HCT116 (cell line): ENCODE results near the gene ZNF519. TPM values are rescaled to one million over a fixed set of nuclear protein-coding genes. Genes with fewer than 3 reads are reported as not detected.

Experiments used
- ATAC-seq: fragments of 200-7000 bp; cut with Tn5 transposase; 2 replicates; pipeline ENCODE4 v1.9.1; 2020; ENCODE audit warnings: mild to moderate bottlenecking, moderate library complexity
- BruUV-seq: library from RNA; stranded (reverse); fragments of 400-500 nt; replicated peaks from 2 replicates; lab custom pipeline; 2021; lab: Mats Ljungman, UMichigan
- CTCF ChIA-PET: fragments of 300-600 bp; sonication (Branson Sonifier 250); formaldehyde crosslinking; loops from one replicate; lab custom pipeline; 2021; ENCODE audit warnings: antibody characterized with exemption; lab: Charles Lee
- POLR2A ChIA-PET: fragments of 300-600, 350-600 bp; sonication (Branson Sonifier 250); formaldehyde crosslinking; loops from one replicate; lab custom pipeline; 2021; ENCODE audit warnings: antibody characterized with exemption; lab: Charles Lee
- RAD21 ChIA-PET, 2 experiments: fragments of 300-600 bp; sonication (Branson Sonifier 250); formaldehyde crosslinking; loops; one replicate each; lab custom pipeline; 2023; ENCODE audit warnings: low total read pairs in 2 of 2; ENCODE audit not compliant: uncharacterized antibody in 2 of 2, unreplicated experiment in 2 of 2, low non-redundant PET in 1 of 2; lab: Charles Lee
- DNase-seq: peaks from one replicate; pipeline ENCODE4 v3.0.0-alpha.2; 2010; ENCODE audit warnings: low read depth, low spot score
- H2AFZ ChIP-seq: fragments of 200-600 bp; shearing (Covaris generic), sonication (generic); 2 replicates; pipeline ENCODE4 v1.6.1; 2017; ENCODE audit warnings: low read depth, mixed run types, mixed read lengths, antibody characterized with exemption, low read length; ENCODE audit not compliant: poor library complexity, severe bottlenecking
- H3K27ac ChIP-seq: 2 replicates; pipeline ENCODE4 v1.5.1; 2012; ENCODE audit warnings: low read depth, low read length
- H3K27me3 ChIP-seq: fragments of 200-600 bp; sonication (generic); 2 replicates; pipeline ENCODE4 v1.6.1; 2016; ENCODE audit warnings: mixed run types, low read length, mixed read lengths; ENCODE audit not compliant: insufficient read depth
- H3K36me3 ChIP-seq, 2 experiments: fragments of 200-500 bp in 1 of 2; fragments of 200-600 bp in 1 of 2; sonication (Bioruptor generic) in 1 of 2; sonication (generic) in 1 of 2; 2 replicates each; pipeline versions ENCODE4 v1.5.1 to v1.6.1; 2014 to 2016; ENCODE audit warnings: low read length in 2 of 2, inconsistent platforms in 1 of 2, mixed read lengths in 1 of 2, mixed run types in 1 of 2; ENCODE audit not compliant: insufficient read depth in 2 of 2, control insufficient read depth in 1 of 2
- H3K4me1 ChIP-seq, 2 experiments: fragments of 200-600 bp in 1 of 2; sonication (generic) in 1 of 2; 2 replicates each; pipeline versions ENCODE4 v1.5.1 to v1.6.1; 2012 to 2017; ENCODE audit warnings: low read length in 2 of 2, inconsistent platforms in 1 of 2, mild to moderate bottlenecking in 1 of 2, mixed read lengths in 1 of 2, mixed run types in 1 of 2, moderate library complexity in 1 of 2; ENCODE audit not compliant: insufficient read depth in 2 of 2, control insufficient read depth in 1 of 2
- H3K4me2 ChIP-seq: fragments of 200-600 bp; sonication (generic); 2 replicates; pipeline ENCODE4 v1.6.1; 2017; ENCODE audit warnings: mixed run types, low read length, mixed read lengths
- H3K4me3 ChIP-seq, 2 experiments: fragments of 200-600 bp in 1 of 2; sonication (generic) in 1 of 2; replicated peaks in 1 of 2; 2 replicates each; pipeline ENCODE4 v1.5.1; 2011 to 2016; ENCODE audit warnings: low read length in 2 of 2, control low read depth in 1 of 2, low read depth in 1 of 2, mild to moderate bottlenecking in 1 of 2, mixed read lengths in 1 of 2, mixed run types in 1 of 2
- H3K79me2 ChIP-seq: fragments of 200-600 bp; sonication (generic); 2 replicates; pipeline ENCODE4 v1.6.1; 2017; ENCODE audit warnings: mild to moderate bottlenecking, mixed run types, low read length, moderate library complexity, mixed read lengths; ENCODE audit not compliant: insufficient read depth
- H3K9ac ChIP-seq: fragments of 200-600 bp; sonication (generic); 2 replicates; pipeline ENCODE4 v1.6.1; 2016; ENCODE audit warnings: low read length, mixed read lengths
- H3K9me2 ChIP-seq: fragments of 200-600 bp; sonication (generic), shearing (Covaris generic); 2 replicates; pipeline ENCODE4 v1.6.1; 2017; ENCODE audit warnings: mixed run types, mild to moderate bottlenecking, moderate library complexity; ENCODE audit not compliant: insufficient read depth
- H3K9me3 ChIP-seq, 2 experiments: fragments of 200-500 bp in 1 of 2; fragments of 200-600 bp in 1 of 2; sonication (Bioruptor generic) in 1 of 2; sonication (generic) in 1 of 2; 2 replicates each; pipeline ENCODE4 v1.6.1; 2014 to 2017; ENCODE audit warnings: low read length in 2 of 2, mixed read lengths in 2 of 2, inconsistent platforms in 1 of 2, low read depth in 1 of 2, mild to moderate bottlenecking in 1 of 2, mixed run types in 1 of 2, moderate library complexity in 1 of 2; ENCODE audit not compliant: control insufficient read depth in 1 of 2, insufficient read depth in 1 of 2
- H4K20me1 ChIP-seq: fragments of 200-600 bp; sonication (generic), shearing (Covaris generic); 2 replicates; pipeline ENCODE4 v1.6.1; 2017; ENCODE audit warnings: mixed run types, mild to moderate bottlenecking, moderate library complexity; ENCODE audit not compliant: insufficient read depth
- CBX3 ChIP-seq: IDR thresholded peaks from 2 replicates; pipeline ENCODE4 v1.6.1; 2012; ENCODE audit warnings: low read depth
- CEBPB ChIP-seq: IDR thresholded peaks from 2 replicates; pipeline ENCODE4 v1.6.1; 2012; ENCODE audit warnings: low read depth
- CTCF ChIP-seq, 3 experiments: fragments of 200-600 bp in 1 of 3; sonication (generic) in 1 of 3; IDR thresholded peaks in 2 of 3; conservative IDR thresholded peaks in 1 of 3; 2 replicates each; pipeline ENCODE4 v1.5.1; 2012 to 2017; ENCODE audit warnings: low read depth in 2 of 3, low read length in 2 of 3, antibody characterized with exemption in 1 of 3, borderline replicate concordance in 1 of 3, control low read depth in 1 of 3, mild to moderate bottlenecking in 1 of 3, mixed read lengths in 1 of 3, mixed run types in 1 of 3, moderate library complexity in 1 of 3; ENCODE audit not compliant: insufficient read depth in 1 of 3
- EGR1 ChIP-seq: IDR thresholded peaks from 2 replicates; pipeline ENCODE4 v1.6.1; 2012; ENCODE audit warnings: low read depth
- EZH2 ChIP-seq: fragments of 200-600 bp; sonication (generic); IDR thresholded peaks from 2 replicates; pipeline ENCODE4 v1.6.1; 2017; ENCODE audit warnings: antibody characterized with exemption, mixed run types
- EZH2phosphoT487 ChIP-seq: fragments of 200-600 bp; IDR thresholded peaks from 2 replicates; pipeline ENCODE4 v1.6.1; 2018; ENCODE audit warnings: antibody characterized with exemption, borderline replicate concordance
- FOSL1 ChIP-seq: IDR thresholded peaks from 2 replicates; pipeline ENCODE4 v1.6.1; 2012; ENCODE audit warnings: low read depth
- JUND ChIP-seq: IDR thresholded peaks from 2 replicates; pipeline ENCODE4 v1.6.1; 2012
- RAD21 ChIP-seq: IDR thresholded peaks from 2 replicates; pipeline ENCODE4 v1.6.1; 2012; ENCODE audit warnings: low read depth, mild to moderate bottlenecking
- SIN3A ChIP-seq: IDR thresholded peaks from 2 replicates; pipeline ENCODE4 v1.6.1; 2012; ENCODE audit warnings: low read depth
- YY1 ChIP-seq: IDR thresholded peaks from 2 replicates; pipeline ENCODE4 v1.6.1; 2011; ENCODE audit warnings: low read length, low read depth, moderate library complexity, mild to moderate bottlenecking; ENCODE audit not compliant: insufficient replicate concordance; ENCODE audit errors: extremely low read depth
- intact Hi-C: fragments of 100-400 bp; cut with micrococcal nuclease; formaldehyde crosslinking; loops from 2 replicates; pipeline ENCODE4 v1.10.0; 2022
- total RNA-seq: library from RNA; stranded (reverse); gene quantifications from one replicate; pipeline ENCODE4 v1.2.1, GENCODE V29; 2021; ENCODE audit not compliant: unreplicated experiment

Gene ZNF519
- total RNA-seq, 1 experiment from 2014 or later: 6.5 TPM

DNA sequence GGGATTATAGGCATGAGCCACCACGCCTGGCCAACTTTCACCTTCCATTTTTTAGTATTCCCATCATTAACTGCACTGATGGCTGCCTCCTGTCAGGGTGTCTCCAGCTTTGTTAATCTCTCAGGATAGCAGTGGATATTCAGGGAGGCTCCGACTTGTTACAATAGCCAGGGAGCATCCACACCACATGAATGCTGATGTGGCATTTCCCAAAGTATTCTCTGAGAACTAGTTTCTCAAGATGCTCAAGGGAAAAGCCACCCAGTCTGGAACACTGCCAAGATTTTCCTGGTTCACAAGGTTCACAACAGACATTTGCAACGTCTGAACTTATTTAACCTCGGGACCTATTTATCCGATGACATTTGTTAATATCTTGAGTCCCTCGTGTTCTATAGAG is 33.8 kb downstream of the ZNF519 start:
- ATAC-seq (no peak), DNase-seq (no peak)
- no peaks in the 10 kb centered on the region for H3K4me1 ChIP-seq
- POLR2A ChIA-PET: no interaction called here
- no peak overlapping the region for H3K9ac ChIP-seq
- BruUV-seq: no TSS peak
- RAD21 ChIA-PET: no interaction called here
- intact Hi-C loops: no loop called here
- H3K4me2 ChIP-seq: no peak overlapping the region
- TF ChIP-seq JUND (no peak), CBX3 (no peak), FOSL1 (no peak), RAD21 (no peak), SIN3A (no peak), EGR1 (no peak), CEBPB (no peak), EZH2 (no peak), CTCF (IDR thresholded peaks at IDR 0.05 in 2 of 3, conservative IDR thresholded peaks at IDR 0.05 in 1 of 3; ENCODE audit: borderline replicate concordance in 1 of 3, insufficient read depth in 1 of 3, low read depth in 2 of 3, low read length in 2 of 3) (no peak), EZH2phosphoT487 (no peak), YY1 (no peak)
- no peak overlapping the region for H2AFZ ChIP-seq
- CTCF ChIA-PET: no interaction called here
- H3K79me2 ChIP-seq: 0 out of 2 replicates have a peak, but pooled peaks cover 2% of the 10 kb centered on the region
- no peak overlapping the region for H3K27ac ChIP-seq
- peaks cover 0 to 8% of the 10 kb centered on the region in 2 experiments; a peak in 1 of 4 replicates for H3K36me3 ChIP-seq
- no peaks in the 10 kb centered on the region for H4K20me1 ChIP-seq
- no peaks in the 10 kb centered on the region for H3K9me2 ChIP-seq
- H3K27me3 ChIP-seq: no peaks in the 10 kb centered on the region
- H3K4me3 ChIP-seq: no peak overlapping the region
- H3K9me3 ChIP-seq: peaks cover 2 to 12% of the 10 kb centered on the region in 2 experiments; a peak in 2 of 4 replicates
